HG03025 (cell line): ENCODE results near the gene APBA2.
"Not testable (repeated sequence)": the region's sequence is repeated elsewhere in the genome, so short reads cannot be mapped to it uniquely, and the experiment has no call there.

ENCODE experiments used
- ATAC-seq: cut with Tn5 transposase; IDR thresholded peaks from one replicate; pipeline ENCODE4 v1.9.1; 2021; ENCODE audit warnings: mild to moderate bottlenecking, moderate library complexity; ENCODE audit not compliant: unreplicated experiment, low FRiP score

The APBA2 gene

DNA sequence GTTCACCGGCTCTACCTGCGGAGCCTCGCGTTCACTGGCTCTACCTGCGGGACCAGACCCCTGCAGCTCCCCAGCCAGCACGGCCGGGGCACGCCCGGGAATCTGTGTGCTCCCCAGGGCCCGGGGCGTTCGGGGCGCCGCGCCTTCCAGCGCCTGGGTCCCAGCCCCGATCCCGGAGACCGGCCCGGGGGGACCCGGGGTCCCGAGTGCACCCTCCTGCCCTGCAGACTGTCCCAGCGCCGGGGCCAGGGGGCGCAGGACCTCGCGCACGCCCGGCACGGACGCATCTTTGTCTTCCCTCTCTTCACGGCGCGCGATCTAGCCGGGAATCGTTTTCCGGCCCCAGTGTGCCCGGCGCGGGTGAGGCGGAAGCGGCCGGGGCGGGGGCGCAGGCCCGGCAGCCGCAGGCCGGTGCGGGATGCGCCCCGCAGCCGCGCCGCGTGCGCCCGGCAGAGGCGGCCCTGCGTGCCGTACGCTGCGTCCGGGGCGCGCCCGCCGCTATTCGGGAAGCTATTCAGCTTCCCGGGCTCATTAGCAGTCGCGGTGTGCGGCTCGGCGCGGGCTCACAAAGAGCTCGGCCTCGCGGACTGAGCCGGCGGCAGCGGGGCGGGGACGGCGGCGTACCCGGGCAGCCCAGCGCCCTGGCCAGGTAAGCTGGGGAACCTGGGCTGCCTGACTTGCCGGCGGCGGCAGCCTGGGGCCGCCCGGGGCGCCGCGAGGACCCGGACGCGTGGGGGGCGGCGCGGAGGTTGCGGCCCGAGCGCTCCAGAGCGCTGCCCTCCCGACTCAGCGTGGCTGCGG lies at the start of gene APBA2:
APBA2 (plus strand) TSS at position 345 of the 801 bp plus-strand sequence. CDS start 167,911 bp downstream, outside the sequence.
- ATAC-seq = no peak

DNA sequence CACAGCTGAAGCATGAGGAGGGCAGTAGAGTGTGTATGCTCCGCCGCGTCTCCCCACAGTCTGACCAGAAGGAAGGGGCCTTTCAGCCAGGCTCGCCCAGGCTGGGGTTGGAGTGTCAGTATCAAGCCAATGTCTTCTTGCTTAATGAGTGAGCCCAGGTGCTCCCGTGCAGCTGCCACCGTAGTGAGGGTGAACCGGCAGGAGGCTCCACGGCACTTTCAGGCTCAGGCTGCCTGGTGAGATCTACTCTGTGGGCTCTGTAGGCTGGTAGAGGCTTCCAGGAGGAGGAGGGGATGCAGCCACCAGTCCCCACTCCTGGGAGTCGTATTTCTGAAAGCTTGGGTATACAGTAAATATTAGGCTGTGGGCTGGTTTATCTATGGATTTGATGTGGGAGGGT lies 45.5 kb upstream of the APBA2 start:
- ATAC-seq = not testable (repeated sequence)

DNA sequence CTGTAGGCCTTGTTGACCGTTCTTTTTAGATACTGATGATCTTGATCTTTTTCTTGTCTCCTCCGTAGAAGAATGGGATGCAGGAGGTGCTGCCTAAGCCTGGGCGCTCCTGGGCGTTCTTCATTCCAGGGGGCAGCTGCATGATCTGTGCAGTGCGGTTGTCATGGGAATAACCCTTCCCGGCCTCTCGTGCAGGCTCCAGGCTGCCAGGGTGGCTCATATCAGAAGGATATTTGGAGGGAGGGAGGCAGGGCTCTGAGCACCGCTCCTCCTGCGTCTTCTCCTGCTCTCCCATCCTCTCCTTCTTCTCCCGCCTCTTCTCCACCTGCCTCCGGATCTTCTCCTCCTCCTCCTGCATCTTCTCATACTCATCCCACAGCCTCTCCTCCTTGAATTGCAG lies 43.6 kb upstream of the APBA2 start:
- ATAC-seq = not testable (repeated sequence)

DNA sequence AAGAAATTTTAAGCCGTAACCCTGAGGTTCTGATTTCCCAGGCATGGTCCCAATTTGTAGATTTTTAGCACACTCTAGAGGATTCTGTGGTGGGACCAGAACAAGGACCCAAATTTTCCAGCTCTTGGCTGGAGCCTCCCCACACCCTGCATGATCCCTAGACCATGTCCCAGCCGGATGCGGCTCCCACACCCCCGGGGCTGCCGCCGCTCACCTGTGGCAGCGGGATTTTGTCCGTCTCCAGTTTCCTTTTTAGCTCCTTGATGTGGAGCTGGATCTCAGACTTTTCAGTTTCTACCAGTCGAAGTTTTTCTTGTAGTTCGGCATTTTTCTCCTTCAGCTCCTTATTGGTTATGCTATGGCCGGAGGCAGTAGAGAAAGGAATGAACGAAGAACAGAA lies 42.3 kb upstream of the APBA2 start:
- ATAC-seq = not testable (repeated sequence)

DNA sequence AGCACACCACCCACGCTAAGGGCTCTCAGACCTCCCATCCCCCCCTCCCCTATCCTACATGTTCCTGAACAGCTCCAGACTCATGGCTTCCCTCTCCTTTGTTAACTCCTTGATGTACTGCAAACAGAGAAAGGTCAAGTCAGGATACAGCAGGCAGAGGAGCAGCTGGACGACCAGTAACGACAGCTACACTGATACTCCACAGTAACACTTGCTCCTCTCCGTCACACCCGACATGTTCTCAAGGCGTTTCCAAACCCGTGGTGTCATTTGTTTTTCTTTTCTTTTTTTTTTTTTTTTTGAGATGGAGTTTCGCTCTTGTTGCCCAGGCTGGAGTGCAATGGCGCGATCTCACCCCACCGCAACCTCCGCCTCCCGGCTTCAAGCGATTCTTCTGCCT lies 41.6 kb upstream of the APBA2 start:
- not testable (repeated sequence) for ATAC-seq

DNA sequence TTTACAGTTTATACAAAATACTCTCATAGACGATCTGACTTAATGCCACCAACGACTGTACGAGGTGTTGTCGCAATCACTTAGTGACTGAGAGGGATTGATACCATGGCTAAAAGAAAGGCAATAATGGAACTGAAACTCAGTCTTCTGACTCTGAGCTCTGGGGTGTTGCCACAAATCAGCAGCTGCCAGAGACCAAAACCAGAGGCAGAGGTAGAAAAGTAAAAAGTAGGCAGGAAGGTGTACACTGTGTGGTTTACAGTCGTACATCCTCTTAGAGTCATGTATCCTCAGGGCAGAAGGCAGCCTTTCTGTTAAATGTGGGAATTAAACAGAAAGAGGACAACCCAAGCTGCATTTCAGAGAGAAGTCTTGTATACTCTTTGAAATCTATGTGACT lies 38.5 kb upstream of the APBA2 start:
- not testable (repeated sequence) for ATAC-seq

DNA sequence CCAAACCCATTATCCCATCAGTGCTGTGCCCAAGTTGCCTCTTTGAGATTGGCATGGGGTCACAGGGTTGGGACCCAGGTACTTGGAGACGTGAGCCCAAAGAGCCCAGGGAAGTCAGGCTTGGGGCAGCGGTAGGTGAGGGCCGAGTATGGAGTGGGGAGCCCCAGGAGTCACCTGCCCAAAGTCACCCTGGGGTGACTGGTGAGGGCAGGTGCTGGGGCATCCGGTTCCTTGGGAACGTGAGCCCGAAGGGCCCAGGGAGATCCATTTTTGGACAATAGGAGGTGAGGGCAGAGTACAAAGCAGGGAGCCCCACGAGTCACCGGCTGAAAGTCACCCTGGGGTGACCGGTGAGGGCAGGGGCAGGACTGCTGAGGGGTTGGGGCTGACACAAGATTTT lies 37.8 kb upstream of the APBA2 start:
- not testable (repeated sequence) for ATAC-seq

DNA sequence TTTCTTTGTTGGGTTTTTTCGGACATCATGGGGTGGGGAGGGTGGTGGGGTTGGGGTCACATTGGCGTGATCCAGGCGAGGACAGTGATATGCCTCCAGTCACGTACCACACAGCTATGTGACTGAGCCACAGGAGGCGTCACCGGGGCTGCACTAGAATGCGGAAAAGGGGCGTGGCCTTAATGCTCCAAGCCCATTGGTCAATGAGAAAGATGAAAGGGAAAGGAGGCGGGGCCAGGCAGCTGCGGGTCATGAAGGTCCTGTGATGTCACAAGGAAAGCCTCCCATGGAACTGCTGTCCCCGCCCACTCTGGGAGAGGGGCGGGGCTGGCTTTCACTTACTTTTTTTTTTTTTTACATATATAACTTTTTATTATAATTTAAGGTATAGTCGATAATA lies 37.3 kb upstream of the APBA2 start, which contains the start of gene GOLGA6L7:
GOLGA6L7 (minus strand) TSS at position 124 of the 400 bp plus-strand sequence; CDS start at position 29, 95 bp downstream.
- not testable (repeated sequence) for ATAC-seq

DNA sequence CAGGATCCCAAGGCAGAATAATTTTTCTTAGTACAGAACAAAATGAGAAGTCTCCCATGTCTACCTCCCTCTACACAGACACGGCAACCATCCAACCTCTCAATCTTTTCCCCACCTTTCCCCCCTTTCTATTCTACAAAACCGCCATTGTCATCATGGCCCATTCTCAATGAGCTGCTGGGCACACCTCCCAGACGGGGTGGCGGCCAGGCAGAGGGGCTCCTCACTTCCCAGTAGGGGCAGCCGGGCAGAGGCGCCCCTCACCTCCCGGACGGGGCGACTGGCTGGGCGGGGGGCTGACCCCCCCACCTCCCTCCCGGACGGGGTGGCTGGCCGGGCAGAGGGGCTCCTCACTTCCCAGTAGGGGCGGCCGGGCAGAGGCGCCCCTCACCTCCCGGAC lies 36.5 kb upstream of the APBA2 start:
- not testable (repeated sequence) for ATAC-seq

DNA sequence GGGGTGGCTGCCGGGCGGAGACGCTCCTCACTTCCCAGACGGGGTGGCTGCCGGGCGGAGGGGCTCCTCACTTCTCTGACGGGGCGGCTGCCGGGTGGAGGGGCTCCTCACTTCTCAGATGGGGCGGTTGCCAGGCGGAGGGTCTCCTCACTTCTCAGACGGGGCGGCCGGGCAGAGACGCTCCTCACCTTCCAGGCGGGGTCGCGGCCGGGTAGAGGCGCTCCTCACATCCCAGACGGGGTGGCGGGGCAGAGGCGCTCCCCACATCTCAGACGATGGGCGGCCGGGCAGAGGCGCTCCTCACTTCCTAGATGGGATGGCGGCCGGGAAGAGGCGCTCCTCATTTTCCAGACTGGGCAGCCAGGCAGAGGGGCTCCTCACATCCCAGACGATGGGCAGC lies 36.0 kb upstream of the APBA2 start:
- ATAC-seq = not testable (repeated sequence)

DNA sequence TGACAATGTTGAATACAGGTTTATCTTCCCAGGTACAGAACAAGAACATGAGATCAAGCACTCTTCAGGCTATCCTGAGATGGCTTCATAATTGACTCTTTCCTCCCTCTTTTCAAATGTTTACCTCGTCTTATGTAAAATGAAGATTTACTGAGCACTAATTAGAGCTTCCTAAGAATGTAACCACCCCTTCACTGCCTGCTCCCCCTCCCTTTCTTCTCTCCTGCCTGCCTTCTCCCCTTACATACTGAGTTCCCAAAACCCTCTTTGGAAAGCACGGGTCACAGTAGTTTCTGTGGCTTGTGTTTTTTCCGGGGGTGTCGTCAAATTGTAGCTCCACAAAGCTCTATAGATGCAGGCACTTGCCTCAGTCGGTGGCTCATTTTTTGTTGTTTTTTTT lies 32.1 kb upstream of the APBA2 start:
- ATAC-seq = not testable (repeated sequence)

DNA sequence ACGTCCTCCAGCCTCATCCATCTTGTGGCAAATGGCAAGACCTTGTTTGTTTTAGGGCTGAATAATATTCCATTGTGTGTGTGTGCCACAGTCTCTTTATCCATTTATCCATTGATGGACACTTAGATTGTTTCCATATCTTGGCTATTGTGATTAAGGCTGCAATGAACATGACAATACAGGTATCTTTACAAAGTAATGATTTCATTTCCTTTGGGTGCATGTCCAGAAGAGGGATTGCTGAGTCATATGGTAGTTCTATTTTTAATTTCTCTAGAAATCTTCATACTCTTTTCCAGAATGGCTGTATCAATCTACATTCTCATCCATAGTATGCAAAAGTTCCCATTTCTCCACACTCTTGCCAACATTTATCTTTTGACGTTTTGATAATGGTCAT lies 31.2 kb upstream of the APBA2 start:
- ATAC-seq = not testable (repeated sequence)

DNA sequence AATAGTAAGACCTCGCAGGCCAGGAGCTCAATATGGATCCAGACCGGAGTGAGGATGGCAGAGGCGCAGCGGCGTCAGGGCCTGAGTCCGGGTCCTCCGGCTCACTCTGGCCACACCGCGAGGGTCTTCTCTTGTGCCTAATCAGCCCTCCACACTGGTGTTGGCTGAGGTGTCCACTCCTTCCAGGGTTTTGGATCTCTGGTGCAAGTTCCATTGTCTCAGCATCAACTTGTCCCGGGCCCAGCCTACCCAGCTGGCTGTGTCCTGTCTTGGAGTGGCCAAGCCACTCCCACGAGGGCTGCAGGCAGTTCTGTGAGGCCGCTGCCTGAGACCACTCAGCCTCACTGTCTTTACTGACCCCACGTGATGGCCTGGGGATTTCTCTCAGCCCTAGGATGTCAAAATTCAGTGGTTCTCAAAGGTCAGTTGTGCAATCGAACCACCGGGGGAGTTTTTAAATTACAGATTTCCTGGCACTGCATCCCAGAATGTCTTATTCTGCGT lies 24.7 kb upstream of the APBA2 start:
- ATAC-seq = no peak

DNA sequence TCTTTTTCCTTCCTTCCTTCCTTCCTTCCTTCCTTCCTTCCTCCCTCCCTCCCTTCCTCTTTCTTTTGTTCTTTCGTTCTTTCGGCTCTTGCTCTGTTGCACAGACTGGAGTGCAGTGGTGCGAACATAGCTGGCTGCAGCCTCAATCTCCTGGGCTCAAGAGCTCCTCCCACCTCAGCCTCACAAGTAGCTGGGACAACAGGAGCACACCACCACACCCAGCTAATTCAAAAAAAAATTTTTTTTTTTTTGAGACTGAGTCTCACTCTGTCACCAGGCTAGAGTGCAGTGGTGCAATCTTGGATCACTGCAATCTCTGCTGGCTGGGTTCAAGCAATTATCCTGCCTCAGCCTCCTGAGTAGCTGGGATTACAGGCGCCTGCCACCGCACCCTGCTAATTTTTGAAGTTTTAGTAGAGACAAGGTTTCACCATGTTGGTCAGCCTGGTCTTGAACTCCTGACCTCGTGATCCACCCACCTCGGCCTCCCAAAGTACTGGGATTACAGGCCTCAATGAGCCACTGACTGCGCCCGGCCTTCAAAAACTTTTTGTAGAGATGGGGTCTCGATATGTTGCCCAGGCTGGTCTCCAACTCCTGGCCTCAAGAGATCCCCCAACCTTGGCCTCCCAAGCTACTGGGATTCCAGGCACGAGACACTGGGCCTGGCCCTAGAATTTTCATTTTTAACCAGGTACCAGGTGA lies 24.0 kb upstream of the APBA2 start:
- not testable (repeated sequence) for ATAC-seq

DNA sequence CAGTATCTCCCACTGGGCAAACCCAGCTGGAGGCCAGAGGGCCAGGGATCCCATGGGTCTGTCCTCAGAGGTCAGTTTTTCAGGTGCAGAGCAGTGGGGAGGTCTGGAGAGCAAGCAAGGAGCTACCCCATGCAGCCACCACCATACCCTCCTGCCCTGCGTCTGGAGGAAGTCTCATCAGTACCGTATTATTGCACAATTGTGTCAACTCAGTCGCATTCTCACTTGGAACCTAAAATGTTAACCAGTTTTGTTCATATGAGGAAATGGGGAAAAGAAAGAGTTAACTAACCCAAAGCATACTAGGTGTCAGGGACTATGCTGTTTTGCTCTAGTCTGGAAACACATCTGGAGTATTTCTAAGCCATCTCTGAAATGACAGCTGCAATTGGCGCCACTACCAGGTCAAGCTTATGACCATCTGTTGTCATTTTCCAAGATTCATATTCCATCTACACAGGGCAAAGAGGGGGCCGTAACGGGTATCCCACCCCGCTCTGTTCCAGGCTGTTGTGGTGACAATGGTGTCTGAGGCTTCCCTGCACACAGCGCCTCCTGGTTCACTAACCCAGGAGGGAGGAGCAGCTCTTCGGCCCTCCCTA lies 16.9 kb upstream of the APBA2 start:
- ATAC-seq = no peak

DNA sequence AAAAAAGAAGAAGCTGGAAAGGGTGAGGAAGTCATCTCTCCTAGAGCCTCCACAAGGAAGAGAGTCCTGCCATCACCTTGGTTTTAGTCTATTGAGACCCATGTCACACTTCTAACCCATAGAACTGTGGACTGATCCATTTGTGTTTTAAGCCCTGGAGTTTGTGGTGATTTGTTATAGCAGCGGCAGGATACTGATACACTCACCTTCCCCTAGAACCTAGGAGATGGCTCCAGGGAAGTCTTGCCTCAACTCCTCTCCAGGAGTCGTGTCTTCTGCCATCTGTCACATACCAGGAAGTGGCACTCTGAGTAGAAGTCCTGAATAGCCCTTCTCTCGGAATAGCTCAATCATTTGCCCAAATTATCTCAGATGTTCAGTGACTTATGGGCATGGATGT lies 14.6 kb upstream of the APBA2 start:
- no peak for ATAC-seq

DNA sequence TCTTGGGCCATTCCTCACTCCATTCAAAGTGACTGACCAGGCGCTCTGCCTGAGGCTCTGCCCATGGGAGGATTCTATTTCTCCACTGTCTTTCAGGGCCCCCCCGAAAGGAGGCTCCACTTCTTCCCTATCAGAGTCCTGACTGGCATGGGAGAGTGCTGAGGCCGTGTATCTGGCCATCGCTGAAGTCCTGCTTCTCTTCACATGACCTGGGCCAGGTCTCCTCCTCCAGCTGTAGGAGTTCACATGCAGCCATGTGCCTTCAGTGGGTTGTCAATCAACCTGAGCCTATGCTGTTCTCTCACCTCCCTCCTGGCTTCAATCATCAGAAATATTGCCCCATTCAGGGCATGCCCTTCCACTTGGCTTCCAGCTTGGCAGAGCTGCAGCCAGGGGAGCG lies 12.8 kb upstream of the APBA2 start:
- no peak for ATAC-seq

DNA sequence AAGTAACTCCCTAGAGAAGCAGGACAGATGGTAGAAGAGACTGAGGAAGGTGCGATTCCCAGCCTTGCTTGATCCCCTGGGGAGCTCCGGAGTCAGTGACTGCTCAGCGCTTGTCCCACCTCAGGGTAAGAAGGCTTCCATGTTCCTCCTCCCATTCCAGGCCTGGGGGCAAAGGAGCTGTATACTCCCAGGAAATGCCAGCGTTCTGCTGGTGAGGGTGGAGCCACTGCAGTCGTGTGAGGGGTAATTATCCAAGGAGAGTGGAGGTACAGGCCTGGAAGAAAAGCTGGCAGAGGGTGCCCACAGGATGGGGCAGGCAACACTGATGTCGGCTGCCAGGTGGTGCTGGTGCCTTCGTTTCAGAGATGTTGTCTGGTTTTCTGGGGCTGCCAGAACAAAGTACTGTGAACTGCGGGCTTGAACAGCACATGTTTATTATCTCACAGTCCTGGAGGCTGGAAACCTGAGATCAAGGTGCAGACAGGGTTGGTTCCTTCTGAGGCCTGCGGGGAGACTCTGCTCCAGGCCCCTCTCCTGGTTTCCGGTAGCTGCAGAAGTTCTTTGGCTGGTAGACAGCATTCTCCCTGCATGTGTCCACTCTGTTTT lies 12.1 kb upstream of the APBA2 start:
- no peak for ATAC-seq

DNA sequence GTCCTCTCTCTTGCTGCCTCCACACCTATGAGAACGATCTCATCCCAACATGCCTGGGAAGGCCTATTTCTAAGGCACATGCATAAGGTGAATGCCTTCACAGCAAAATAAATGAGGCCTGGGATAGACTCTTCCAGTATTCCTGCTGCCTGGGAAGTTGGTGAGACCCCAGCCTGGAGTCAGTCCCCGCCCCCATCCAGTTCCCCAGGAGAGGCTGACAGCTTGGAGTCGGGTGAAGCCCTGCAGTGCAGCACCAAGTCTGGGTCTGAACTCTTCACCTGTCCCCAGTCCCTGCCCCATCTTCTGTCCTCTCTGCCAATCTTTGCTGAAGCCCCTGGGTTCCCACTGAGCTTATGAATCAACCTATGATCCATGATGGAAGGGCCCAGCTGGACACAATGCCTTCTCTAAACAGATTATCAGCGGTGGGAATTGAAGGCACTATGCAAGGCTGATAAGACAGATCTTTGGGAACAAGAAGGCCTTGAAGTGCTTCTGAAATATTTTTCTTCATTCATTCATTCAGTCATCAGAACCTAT lies 10.2 kb upstream of the APBA2 start:
- ATAC-seq = no peak

DNA sequence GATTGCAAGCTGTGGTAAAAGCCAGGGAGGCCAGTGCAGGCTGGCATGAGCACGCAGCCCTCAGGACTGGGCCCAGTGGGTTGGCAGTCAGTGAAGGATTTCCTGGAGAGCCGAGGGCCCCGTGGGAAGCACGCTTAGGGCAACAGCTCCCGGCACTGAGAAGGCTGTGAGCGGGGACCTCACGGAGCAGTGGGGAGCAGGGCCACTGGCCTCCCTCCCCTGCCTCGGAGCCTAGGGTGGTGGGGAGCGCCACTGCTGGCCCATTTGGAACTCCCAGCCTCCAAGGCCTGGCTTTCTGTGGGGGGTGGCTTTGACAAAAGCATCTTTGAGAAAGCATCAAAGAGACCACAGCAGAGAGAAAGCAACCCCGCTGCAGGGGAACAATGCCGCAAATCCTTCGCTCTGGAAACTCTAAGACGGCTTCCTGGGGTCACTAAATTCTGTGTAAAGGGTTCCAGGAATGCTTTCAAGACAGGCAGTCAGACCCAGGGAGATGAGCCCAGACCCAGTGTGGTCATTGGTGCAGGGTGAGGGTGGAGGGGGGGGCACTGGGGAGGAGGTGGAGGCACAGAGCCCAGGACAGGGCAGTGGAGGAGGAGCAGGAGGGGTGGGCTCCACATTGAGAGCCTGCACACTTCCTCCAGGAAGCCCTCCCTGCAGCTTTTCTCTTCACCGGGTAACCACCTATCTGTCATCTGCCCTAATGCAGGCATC lies 9.5 kb upstream of the APBA2 start:
- no peak for ATAC-seq
